ENCODE data around the gene KHDC1.
A peak's percentile ranks its signal among the peaks of the same experiment; 100 is the strongest.
"Not testable (repeated sequence)": the region's sequence is repeated elsewhere in the genome, so short reads cannot be mapped to it uniquely, and the experiment has no call there.

The KHDC1 gene

GRCh38 chr6:73262671-73263569 is at the start of gene KHDC1:
TSS of gene KHDC1 (minus strand) at chr6:73263196. CDS start at chr6:73242517, 20,679 bp downstream.
- DNase-seq (ENCODE audit: low spot score in 2 of 2) (peak; percentile 46 to 81), ATAC-seq (peak; percentile 92)
- Mint-ChIP-seq H3K36me3 (peaks cover 7% of the 10 kb centered on the region), H3K9me3 (no peaks in the 10 kb centered on the region), H3K4me1 (peaks cover 32% of the 10 kb centered on the region), H3K4me3 (peak within 1 kb of the TSS; percentile 75), H3K27ac (peak within 1 kb of the TSS; percentile 75)

GRCh38 chr6:73310503-73310845 is 47.5 kb upstream of the KHDC1 start:
- peaks cover 21% of the 10 kb centered on the region for H3K4me1 Mint-ChIP-seq
- ATAC-seq; H3K36me3 Mint-ChIP-seq; DNase-seq (ENCODE audit: low spot score in 2 of 2); H3K9me3 Mint-ChIP-seq: not testable (repeated sequence)
- H3K4me3 Mint-ChIP-seq = peak overlapping the region; percentile 97
- H3K27ac Mint-ChIP-seq = peak overlapping the region; percentile 98

- Mint-ChIP-seq H3K27ac (peak overlapping the region; percentile 98), H3K4me3 (peak overlapping the region; percentile 97), H3K9me3 (no peaks in the 10 kb centered on the region), H3K36me3 (peaks cover 6% of the 10 kb centered on the region), H3K4me1 (peaks cover 21% of the 10 kb centered on the region)
- peak; percentile 96 for ATAC-seq
- DNase-seq (ENCODE audit: low spot score in 2 of 2) = peak; percentile 52 to 84
Observed at GRCh38 chr6:73309785-73310502, 46.9 kb upstream of the KHDC1 start.

GRCh38 chr6:73309535-73309784 is 46.5 kb upstream of the KHDC1 start:
- peaks cover 21% of the 10 kb centered on the region for H3K4me1 Mint-ChIP-seq
- ATAC-seq (no peak), DNase-seq (ENCODE audit: low spot score in 2 of 2) (no peak)
- H3K4me3 Mint-ChIP-seq = peak overlapping the region; percentile 97
- H3K27ac Mint-ChIP-seq = peak overlapping the region; percentile 98
- H3K36me3 Mint-ChIP-seq = peaks cover 6% of the 10 kb centered on the region
- no peaks in the 10 kb centered on the region for H3K9me3 Mint-ChIP-seq

GRCh38 chr6:73308712-73309534 is 45.9 kb upstream of the KHDC1 start:
- H3K4me3 Mint-ChIP-seq = peak overlapping the region; percentile 97
- no peak for ATAC-seq
- DNase-seq (ENCODE audit: low spot score in 2 of 2) = no peak
- no peaks in the 10 kb centered on the region for H3K9me3 Mint-ChIP-seq
- peaks cover 6% of the 10 kb centered on the region for H3K36me3 Mint-ChIP-seq
- H3K4me1 Mint-ChIP-seq = peaks cover 21% of the 10 kb centered on the region
- peak overlapping the region; percentile 98 for H3K27ac Mint-ChIP-seq

- H3K9me3 Mint-ChIP-seq; H3K4me1 Mint-ChIP-seq; ATAC-seq; DNase-seq (ENCODE audit: low spot score in 2 of 2); H3K27ac Mint-ChIP-seq; H3K4me3 Mint-ChIP-seq: not testable (repeated sequence)
- peaks cover 18% of the 10 kb centered on the region for H3K36me3 Mint-ChIP-seq
Observed at GRCh38 chr6:73303773-73304172, 40.8 kb upstream of the KHDC1 start.

GRCh38 chr6:73302339-73302738 is 39.3 kb upstream of the KHDC1 start:
- DNase-seq (ENCODE audit: low spot score in 2 of 2) (no peak), ATAC-seq (no peak)
- Mint-ChIP-seq H3K9me3 (no peaks in the 10 kb centered on the region), H3K4me3 (no peak overlapping the region), H3K36me3 (peaks cover 18% of the 10 kb centered on the region), H3K27ac (no peak overlapping the region), H3K4me1 (peaks cover 8% of the 10 kb centered on the region)

GRCh38 chr6:73299151-73299971 is 36.4 kb upstream of the KHDC1 start:
- H3K4me3 Mint-ChIP-seq = no peak overlapping the region
- peaks cover 12% of the 10 kb centered on the region for H3K36me3 Mint-ChIP-seq
- no peaks in the 10 kb centered on the region for H3K4me1 Mint-ChIP-seq
- ATAC-seq (peak; percentile 32), DNase-seq (ENCODE audit: low spot score in 2 of 2) (no peak)
- H3K27ac Mint-ChIP-seq = peak overlapping the region; percentile 23
- no peaks in the 10 kb centered on the region for H3K9me3 Mint-ChIP-seq

GRCh38 chr6:73293331-73293730 is 30.3 kb upstream of the KHDC1 start:
- Mint-ChIP-seq H3K27ac (no peak overlapping the region), H3K9me3 (no peaks in the 10 kb centered on the region), H3K36me3 (peaks cover 5% of the 10 kb centered on the region), H3K4me1 (no peaks in the 10 kb centered on the region), H3K4me3 (no peak overlapping the region)
- ATAC-seq (no peak), DNase-seq (ENCODE audit: low spot score in 2 of 2) (no peak)

GRCh38 chr6:73290435-73290834 is 27.4 kb upstream of the KHDC1 start:
- Mint-ChIP-seq H3K4me3 (no peak overlapping the region), H3K9me3 (no peaks in the 10 kb centered on the region), H3K36me3 (peaks cover 10% of the 10 kb centered on the region), H3K4me1 (no peaks in the 10 kb centered on the region), H3K27ac (no peak overlapping the region)
- ATAC-seq (no peak), DNase-seq (ENCODE audit: low spot score in 2 of 2) (no peak)

- Mint-ChIP-seq H3K4me3 (no peak overlapping the region), H3K27ac (no peak overlapping the region), H3K4me1 (no peaks in the 10 kb centered on the region)
Observed at GRCh38 chr6:73286752-73287151, 23.8 kb upstream of the KHDC1 start.

GRCh38 chr6:73285674-73286283 is 22.8 kb upstream of the KHDC1 start:
- Mint-ChIP-seq H3K27ac (no peak overlapping the region), H3K4me1 (no peaks in the 10 kb centered on the region), H3K36me3 (peaks cover 23% of the 10 kb centered on the region), H3K4me3 (no peak overlapping the region), H3K9me3 (no peaks in the 10 kb centered on the region)
- ATAC-seq (no peak), DNase-seq (ENCODE audit: low spot score in 2 of 2) (no peak)

More at GRCh38 chr6:73286752-73287151, 23.8 kb upstream of the KHDC1 start:
- Mint-ChIP-seq H3K36me3 (peaks cover 19% of the 10 kb centered on the region), H3K9me3 (no peaks in the 10 kb centered on the region)
- ATAC-seq (no peak), DNase-seq (ENCODE audit: low spot score in 2 of 2) (no peak)

GRCh38 chr6:73282871-73283270 is 19.9 kb upstream of the KHDC1 start:
- Mint-ChIP-seq H3K9me3 (no peaks in the 10 kb centered on the region), H3K4me1 (no peaks in the 10 kb centered on the region), H3K4me3 (no peak overlapping the region), H3K36me3 (peaks cover 21% of the 10 kb centered on the region), H3K27ac (no peak overlapping the region)
- no peak for ATAC-seq
- no peak for DNase-seq (ENCODE audit: low spot score in 2 of 2)

- not testable (repeated sequence) for H3K4me3 Mint-ChIP-seq; H3K9me3 Mint-ChIP-seq; H3K27ac Mint-ChIP-seq; ATAC-seq; DNase-seq (ENCODE audit: low spot score in 2 of 2); H3K4me1 Mint-ChIP-seq
- peaks cover 21% of the 10 kb centered on the region for H3K36me3 Mint-ChIP-seq
Observed at GRCh38 chr6:73281684-73282083, 18.7 kb upstream of the KHDC1 start.
